RWPE2 (cell line): ENCODE measurements around the gene CHPF2.

Experiments
- ATAC-seq: fragments of 200-7000 bp; cut with Tn5 transposase; 3 replicates; pipeline ENCODE4 v1.9.1; 2021; ENCODE audit warnings: low read depth
- DNase-seq: peaks from one replicate; pipeline ENCODE4 v3.0.0-alpha.2; 2020; ENCODE audit warnings: low spot score
- H3K27ac ChIP-seq: fragments of 450-650 bp; 2 replicates; pipeline ENCODE4 v1.5.1; 2017; ENCODE audit warnings: mild to moderate bottlenecking; ENCODE audit not compliant: poor library complexity, severe bottlenecking
- H3K27me3 ChIP-seq: fragments of 250-450 bp; sonication (Bioruptor Pico); 2 replicates; pipeline ENCODE4 v1.5.1; 2021; ENCODE audit warnings: mild to moderate bottlenecking, moderate library complexity; ENCODE audit not compliant: insufficient read depth, poor library complexity, severe bottlenecking
- H3K36me3 ChIP-seq: fragments of 250-450 bp; sonication (Bioruptor Pico); 2 replicates; pipeline ENCODE4 v1.5.1; 2020; ENCODE audit warnings: low read depth, mild to moderate bottlenecking, moderate library complexity
- H3K4me1 ChIP-seq: fragments of 250-450 bp; sonication (Bioruptor Pico); 2 replicates; pipeline ENCODE4 v1.5.1; 2021; ENCODE audit warnings: mild to moderate bottlenecking, moderate library complexity; ENCODE audit not compliant: insufficient read depth, poor library complexity, severe bottlenecking
- H3K4me3 ChIP-seq: fragments of 250-450 bp; sonication (Bioruptor Pico); 2 replicates; pipeline ENCODE4 v1.5.1; 2021; ENCODE audit warnings: mild to moderate bottlenecking, moderate library complexity; ENCODE audit not compliant: severe bottlenecking
- H3K9me3 ChIP-seq: fragments of 250-450 bp; sonication (Bioruptor Pico); 2 replicates; pipeline ENCODE4 v1.5.1; 2021; ENCODE audit warnings: mild to moderate bottlenecking, moderate library complexity; ENCODE audit not compliant: severe bottlenecking
- TF ChIP-seq, protein P1 (sequence below): fragments of 450-650 bp; IDR thresholded peaks from one replicate; pipeline ENCODE4 v1.5.1; 2017; ENCODE audit warnings: mild to moderate bottlenecking, moderate library complexity; ENCODE audit not compliant: poor library complexity, severe bottlenecking

CHPF2 gene

DNA sequence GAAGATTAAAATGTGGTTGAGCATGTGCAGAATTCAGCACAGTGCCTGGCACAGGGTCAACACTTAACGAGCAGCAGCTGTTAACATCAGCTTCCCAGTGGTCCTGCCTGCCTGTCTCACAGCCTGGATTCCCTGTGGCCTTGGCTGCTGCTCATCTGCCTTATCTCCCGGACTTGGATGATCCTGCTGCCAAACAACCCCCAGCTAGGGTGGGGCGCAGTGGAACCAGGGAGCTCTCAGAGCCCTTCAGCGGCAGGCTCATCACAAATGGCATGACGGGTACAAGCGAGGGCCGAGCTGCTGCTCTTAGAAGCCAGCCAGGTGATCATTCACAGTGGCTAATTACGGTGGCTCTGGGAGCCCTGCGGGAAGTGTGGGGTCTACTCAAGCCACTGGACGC lies 29.2 kb downstream of the CHPF2 start:
- H3K9me3 ChIP-seq = no peaks in the 10 kb centered on the region
- DNase-seq (no peak), ATAC-seq (no peak)
- H3K4me1 ChIP-seq = no peaks in the 10 kb centered on the region
- no peak overlapping the region for H3K27ac ChIP-seq
- TF ChIP-seq, protein P1, sequence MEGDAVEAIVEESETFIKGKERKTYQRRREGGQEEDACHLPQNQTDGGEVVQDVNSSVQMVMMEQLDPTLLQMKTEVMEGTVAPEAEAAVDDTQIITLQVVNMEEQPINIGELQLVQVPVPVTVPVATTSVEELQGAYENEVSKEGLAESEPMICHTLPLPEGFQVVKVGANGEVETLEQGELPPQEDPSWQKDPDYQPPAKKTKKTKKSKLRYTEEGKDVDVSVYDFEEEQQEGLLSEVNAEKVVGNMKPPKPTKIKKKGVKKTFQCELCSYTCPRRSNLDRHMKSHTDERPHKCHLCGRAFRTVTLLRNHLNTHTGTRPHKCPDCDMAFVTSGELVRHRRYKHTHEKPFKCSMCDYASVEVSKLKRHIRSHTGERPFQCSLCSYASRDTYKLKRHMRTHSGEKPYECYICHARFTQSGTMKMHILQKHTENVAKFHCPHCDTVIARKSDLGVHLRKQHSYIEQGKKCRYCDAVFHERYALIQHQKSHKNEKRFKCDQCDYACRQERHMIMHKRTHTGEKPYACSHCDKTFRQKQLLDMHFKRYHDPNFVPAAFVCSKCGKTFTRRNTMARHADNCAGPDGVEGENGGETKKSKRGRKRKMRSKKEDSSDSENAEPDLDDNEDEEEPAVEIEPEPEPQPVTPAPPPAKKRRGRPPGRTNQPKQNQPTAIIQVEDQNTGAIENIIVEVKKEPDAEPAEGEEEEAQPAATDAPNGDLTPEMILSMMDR = no peak
- no peaks in the 10 kb centered on the region for H3K36me3 ChIP-seq
- H3K4me3 ChIP-seq = no peak overlapping the region
- H3K27me3 ChIP-seq = no peaks in the 10 kb centered on the region

DNA sequence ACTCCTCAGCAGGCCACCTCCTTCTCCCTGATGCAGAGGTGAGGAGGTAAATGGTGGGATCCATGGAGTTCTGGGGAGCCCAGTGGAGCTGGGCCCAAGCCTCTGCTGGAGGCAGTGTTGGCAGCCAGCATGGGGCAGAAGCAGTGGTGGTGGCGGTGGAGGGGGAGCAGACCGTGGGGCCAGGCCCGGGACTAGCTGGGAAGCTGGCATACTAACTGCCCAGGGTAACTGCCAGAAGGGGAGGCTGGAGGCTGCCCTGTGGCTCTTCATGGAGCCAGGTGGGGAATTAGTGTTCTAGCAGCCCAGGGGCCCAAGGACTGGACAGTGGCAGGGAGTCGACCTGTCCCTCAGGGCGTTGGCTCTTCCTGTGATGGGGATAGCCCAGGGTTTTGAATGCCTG lies 32.3 kb downstream of the CHPF2 start:
- Histone ChIP-seq H3K9me3 (no peaks in the 10 kb centered on the region), H3K27ac (no peak overlapping the region), H3K4me3 (no peak overlapping the region), H3K4me1 (no peaks in the 10 kb centered on the region), H3K36me3 (no peaks in the 10 kb centered on the region), H3K27me3 (no peaks in the 10 kb centered on the region)
- ATAC-seq = no peak
- TF ChIP-seq, protein P1 = no peak
- peak; percentile 34 for DNase-seq

DNA sequence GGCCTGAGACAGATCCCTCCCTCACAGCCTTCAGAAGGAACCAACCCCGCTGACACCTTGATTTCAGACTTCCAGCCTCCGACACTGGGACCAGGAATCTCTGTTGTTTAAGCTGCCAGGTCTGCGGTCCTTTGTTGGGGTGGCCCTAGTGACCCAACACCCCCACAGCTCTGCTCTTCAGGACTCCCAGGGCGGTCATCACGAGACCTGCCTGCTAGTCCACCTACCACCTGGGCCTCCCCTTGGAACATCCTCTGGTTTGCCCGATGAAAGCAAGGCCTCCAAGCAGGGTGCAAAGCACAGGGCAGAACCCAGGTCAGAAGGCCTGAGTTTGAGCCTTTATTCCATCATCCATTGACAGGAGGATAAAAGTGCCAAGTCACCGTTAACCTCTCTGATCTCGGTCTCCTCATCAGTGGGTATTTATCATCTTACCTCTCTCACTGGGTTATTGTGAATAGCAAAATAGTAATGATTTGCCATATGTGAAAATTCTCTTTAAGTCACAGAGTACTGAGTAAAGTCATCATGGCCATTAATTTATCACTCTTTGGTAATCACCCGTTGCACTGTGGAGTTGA lies 33.2 kb downstream of the CHPF2 start:
- H3K4me3 ChIP-seq = no peak overlapping the region
- no peak overlapping the region for H3K27ac ChIP-seq
- TF ChIP-seq, protein P1 = no peak
- no peaks in the 10 kb centered on the region for H3K9me3 ChIP-seq
- no peak for DNase-seq
- H3K27me3 ChIP-seq = no peaks in the 10 kb centered on the region
- no peaks in the 10 kb centered on the region for H3K4me1 ChIP-seq
- H3K36me3 ChIP-seq = no peaks in the 10 kb centered on the region
- no peak for ATAC-seq

DNA sequence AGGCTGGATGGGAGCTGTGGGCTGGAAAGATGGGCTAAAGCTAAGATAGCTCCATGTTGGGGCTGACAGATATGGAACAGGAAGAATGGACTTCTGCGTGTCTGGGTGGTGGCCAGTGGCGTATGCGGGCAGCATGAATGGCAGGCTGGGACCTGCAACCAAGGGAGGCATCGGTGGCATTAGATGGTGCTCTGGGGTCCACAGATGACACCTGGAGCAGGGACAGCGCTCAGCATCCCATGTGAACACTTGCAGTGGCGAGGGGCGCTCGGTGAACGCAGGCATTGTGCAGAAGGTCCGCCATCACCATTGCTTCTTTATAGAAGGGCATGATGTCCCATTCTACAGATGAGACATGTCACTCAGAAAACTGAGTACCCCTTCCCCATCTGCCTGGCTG lies 37.2 kb downstream of the CHPF2 start:
- Histone ChIP-seq H3K9me3 (no peaks in the 10 kb centered on the region), H3K4me3 (no peak overlapping the region), H3K4me1 (no peaks in the 10 kb centered on the region), H3K36me3 (no peaks in the 10 kb centered on the region), H3K27me3 (no peaks in the 10 kb centered on the region), H3K27ac (no peak overlapping the region)
- ATAC-seq (no peak), DNase-seq (no peak)
- TF ChIP-seq, protein P1 = no peak

DNA sequence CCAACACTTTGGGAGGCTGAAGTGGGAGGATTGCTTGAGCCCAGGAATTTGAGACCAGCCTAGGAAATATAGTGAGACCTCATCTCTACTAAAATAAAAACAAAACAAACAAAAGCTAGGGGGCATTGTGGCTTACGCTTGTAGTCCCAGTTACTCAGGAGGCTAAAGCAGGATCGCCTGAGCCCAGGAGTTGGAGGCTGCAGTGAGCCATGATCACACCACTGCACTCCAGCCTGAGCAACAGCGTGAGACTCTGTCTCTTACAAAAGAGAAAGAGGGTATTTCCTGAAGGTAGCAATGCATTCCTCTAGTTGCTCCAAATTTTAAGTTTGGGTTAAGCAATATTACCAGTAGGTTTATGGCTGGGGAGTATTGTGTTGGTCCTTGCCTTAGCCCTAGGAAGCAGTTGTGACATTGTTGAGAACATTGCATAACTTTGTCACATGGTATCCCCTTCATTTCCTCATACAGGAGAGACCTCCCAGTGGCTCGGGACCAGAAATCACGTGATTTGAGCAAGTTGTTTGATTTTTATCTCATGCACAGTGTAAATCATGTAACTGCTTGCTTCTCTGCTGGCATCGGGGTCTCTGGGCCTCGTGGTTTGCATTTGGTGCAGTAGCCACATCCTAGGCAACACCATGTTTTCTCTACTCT lies 39.5 kb downstream of the CHPF2 start:
- TF ChIP-seq, protein P1 = no peak
- DNase-seq (no peak), ATAC-seq (no peak)
- no peaks in the 10 kb centered on the region for H3K9me3 ChIP-seq
- no peak overlapping the region for H3K4me3 ChIP-seq
- H3K36me3 ChIP-seq = no peaks in the 10 kb centered on the region
- H3K27ac ChIP-seq = no peak overlapping the region
- H3K4me1 ChIP-seq = no peaks in the 10 kb centered on the region
- no peaks in the 10 kb centered on the region for H3K27me3 ChIP-seq
